CD4-positive, alpha-beta T cell (primary cell): ENCODE measurements around the gene OR9Q2. TPM values are rescaled to one million over a fixed set of nuclear protein-coding genes. Genes with fewer than 3 reads are reported as not detected.

ENCODE experiments used
- ATAC-seq: fragments of 200-7000 bp; cut with Tn5 transposase; one replicate; pipeline ENCODE4 v1.10.0; 2022; ENCODE audit warnings: mild to moderate bottlenecking; ENCODE audit not compliant: poor library complexity
- CTCF ChIA-PET: fragments of 350-600 bp; sonication (Branson Sonifier 250); formaldehyde crosslinking; loops from one replicate; lab custom pipeline; 2021; ENCODE audit warnings: antibody characterized with exemption, inconsistent platforms; lab: Charles Lee
- POLR2A ChIA-PET: fragments of 350-600 bp; sonication (Branson Sonifier 250); formaldehyde crosslinking; loops from one replicate; lab custom pipeline; 2021; ENCODE audit warnings: antibody characterized with exemption, inconsistent platforms; lab: Charles Lee
- DNase-seq, 14 experiments: peaks; one replicate each; pipeline ENCODE4 v3.0.0-alpha.2; 2013 to 2020; ENCODE audit warnings: mixed read lengths in 2 of 14
- H3K27ac ChIP-seq, 2 donors: one replicate each; pipeline versions ENCODE4 v1.5.1 to v1.7.0; 2013; ENCODE audit warnings: low read length in 2 of 2, low read depth in 1 of 2, mild to moderate bottlenecking in 1 of 2
- H3K27me3 ChIP-seq, 2 experiments: 1 replicate in 1 of 2; 2 replicates in 1 of 2; pipeline versions ENCODE4 v1.6.1 to v1.7.0; 2013; ENCODE audit warnings: low read length in 2 of 2, control low read depth in 1 of 2, mild to moderate bottlenecking in 1 of 2, moderate library complexity in 1 of 2; ENCODE audit not compliant: insufficient read depth in 2 of 2, control insufficient read depth in 1 of 2
- H3K36me3 ChIP-seq: one replicate; pipeline ENCODE4 v1.6.1; 2013; ENCODE audit warnings: low read length, control low read depth; ENCODE audit not compliant: insufficient read depth
- H3K4me1 ChIP-seq: one replicate; pipeline ENCODE4 v1.6.1; 2013; ENCODE audit warnings: low read length, control low read depth; ENCODE audit not compliant: insufficient read depth
- H3K4me3 ChIP-seq: one replicate; pipeline ENCODE4 v1.5.1; 2013; ENCODE audit warnings: mild to moderate bottlenecking, low read length, moderate library complexity
- H3K9me3 ChIP-seq, 2 experiments: 1 replicate in 1 of 2; 2 replicates in 1 of 2; pipeline versions ENCODE4 v1.6.1 to v1.7.0; 2013; ENCODE audit warnings: low read length in 2 of 2, mild to moderate bottlenecking in 2 of 2, control low read depth in 1 of 2, moderate library complexity in 1 of 2; ENCODE audit not compliant: control insufficient read depth in 1 of 2, insufficient read depth in 1 of 2
- H3K27ac Mint-ChIP-seq: one replicate; pipeline ENCODE4 v1.8.0; 2020; ENCODE audit warnings: mixed read lengths
- H3K27me3 Mint-ChIP-seq: one replicate; pipeline ENCODE4 v1.8.0; 2021; ENCODE audit warnings: mixed read lengths
- H3K36me3 Mint-ChIP-seq: one replicate; pipeline ENCODE4 v1.8.0; 2021; ENCODE audit warnings: low read depth, mixed read lengths
- H3K4me1 Mint-ChIP-seq: one replicate; pipeline ENCODE4 v1.8.0; 2021; ENCODE audit warnings: low read depth, mixed read lengths
- H3K4me3 Mint-ChIP-seq: one replicate; pipeline ENCODE4 v1.8.0; 2020; ENCODE audit warnings: mild to moderate bottlenecking, mixed read lengths
- H3K9me3 Mint-ChIP-seq: one replicate; pipeline ENCODE4 v1.8.0; 2020; ENCODE audit warnings: mixed read lengths
- CTCF ChIP-seq: fragments of 200-600 bp; IDR thresholded peaks from one replicate; pipeline ENCODE4 v1.8.0; 2022; ENCODE audit warnings: antibody characterized with exemption, mild to moderate bottlenecking
- intact Hi-C, 2 experiments: fragments of 100-400 bp; cut with DNase I in 1 of 2; cut with micrococcal nuclease in 1 of 2; formaldehyde crosslinking; loops; one replicate each; pipeline versions ENCODE4 v1.15.1 to v1.9.0; 2023 to 2025; cut with DNase I, micrococcal nuclease
- total RNA-seq, 174 experiments: library from RNA in 2 of 174; stranded (reverse) in 2 of 174; gene quantifications; one replicate each; pipeline ENCODE4 v1.2.3 and lab custom pipeline; 2021 to 2026

OR9Q2 gene
- total RNA-seq, 2 experiments from 2014 or later = not detected

GRCh38 chr11:58164389-58164788, 24.5 kb upstream of the OR9Q2 start:
- no peak for TF ChIP-seq CTCF
- Histone ChIP-seq H3K27me3 (no peaks in the 10 kb centered on the region), H3K4me1 (no peaks in the 10 kb centered on the region), H3K9me3 (no peaks in the 10 kb centered on the region), H3K4me3 (no peak overlapping the region), H3K27ac (no peak overlapping the region), H3K36me3 (no peaks in the 10 kb centered on the region)
- intact Hi-C loops = no loop called here
- CTCF ChIA-PET = no interaction called here
- H3K9me3 Mint-ChIP-seq = no peaks in the 10 kb centered on the region
- H3K4me3 Mint-ChIP-seq = no peak overlapping the region
- DNase-seq = no peak
- POLR2A ChIA-PET = no interaction called here
- ATAC-seq = no peak
- no peaks in the 10 kb centered on the region for H3K4me1 Mint-ChIP-seq
- no peak overlapping the region for H3K27ac Mint-ChIP-seq
- peaks cover 13% of the 10 kb centered on the region for H3K27me3 Mint-ChIP-seq
- H3K36me3 Mint-ChIP-seq = no peaks in the 10 kb centered on the region

- TF ChIP-seq CTCF = no peak
- ChIA-PET CTCF (no interaction called here), POLR2A (no interaction called here)
- DNase-seq = no peak
- Mint-ChIP-seq H3K36me3 (no peaks in the 10 kb centered on the region), H3K4me1 (no peaks in the 10 kb centered on the region), H3K9me3 (no peaks in the 10 kb centered on the region), H3K4me3 (no peak overlapping the region), H3K27ac (no peak overlapping the region), H3K27me3 (peaks cover 13% of the 10 kb centered on the region)
- intact Hi-C loops = no loop called here
- Histone ChIP-seq H3K9me3 (no peaks in the 10 kb centered on the region), H3K4me3 (no peak overlapping the region), H3K4me1 (no peaks in the 10 kb centered on the region), H3K27ac (no peak overlapping the region), H3K27me3 (no peaks in the 10 kb centered on the region), H3K36me3 (no peaks in the 10 kb centered on the region)
- ATAC-seq = no peak
These were observed 23.9 kb upstream of the OR9Q2 start for GRCh38 chr11:58164990-58165389.

GRCh38 chr11:58165504-58166106, 23.3 kb upstream of the OR9Q2 start:
- H3K4me3 ChIP-seq = no peak overlapping the region
- ChIA-PET POLR2A (no interaction called here), CTCF (no interaction called here)
- Mint-ChIP-seq H3K36me3 (no peaks in the 10 kb centered on the region), H3K9me3 (no peaks in the 10 kb centered on the region), H3K27ac (no peak overlapping the region), H3K4me1 (no peaks in the 10 kb centered on the region), H3K4me3 (no peak overlapping the region), H3K27me3 (peaks cover 13% of the 10 kb centered on the region)
- no peaks in the 10 kb centered on the region for H3K36me3 ChIP-seq
- H3K4me1 ChIP-seq = no peaks in the 10 kb centered on the region
- no peak for TF ChIP-seq CTCF
- no peaks in the 10 kb centered on the region for H3K27me3 ChIP-seq
- H3K9me3 ChIP-seq = no peaks in the 10 kb centered on the region
- no peak for ATAC-seq
- no peak for DNase-seq
- intact Hi-C loops = no loop called here
- no peak overlapping the region for H3K27ac ChIP-seq
